ENCODE measurements around the gene RRP7A. TPM values are rescaled to one million over a fixed set of nuclear protein-coding genes. Genes with fewer than 3 reads are reported as not detected.
"Not testable (repeated sequence)": the region's sequence is repeated elsewhere in the genome, so short reads cannot be mapped to it uniquely, and the experiment has no call there.

The RRP7A gene
- total RNA-seq, 3 donors from 2014 or later, result 19.0 to 31.8 (median 25.6) TPM

DNA sequence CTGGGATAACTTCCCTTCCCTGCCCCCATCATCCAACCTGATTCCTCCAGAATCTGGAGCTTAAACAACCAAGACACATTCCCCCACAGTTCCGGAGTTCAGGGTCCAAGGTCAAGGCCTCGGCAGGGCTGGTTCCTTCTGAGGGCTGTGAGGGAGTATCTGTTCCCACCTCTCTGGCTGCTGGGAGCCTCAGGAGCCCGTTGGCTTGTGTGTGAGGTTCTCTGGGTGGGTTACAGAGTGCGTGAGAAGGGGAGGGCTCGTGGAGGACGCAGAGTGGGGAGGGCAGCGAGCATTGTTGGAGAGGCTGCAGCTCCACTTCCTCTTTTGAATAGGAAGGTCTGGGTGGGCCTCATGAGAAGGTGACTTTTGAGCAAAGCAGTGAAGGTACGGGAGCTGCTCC, 42.7 kb upstream of the RRP7A start:
- H3K27me3 ChIP-seq, result no peaks in the 10 kb centered on the region
- intact Hi-C loops (cut with DNase I; ENCODE audit: low total_unique reads), result loop anchor here (5.0 kb wide), 1 partner anchor 1370 kb away; no protein-coding TSS in a partner anchor
- H3K4me3 ChIP-seq, result no peak overlapping the region
- no peaks in the 10 kb centered on the region for H3K36me3 ChIP-seq
- H3K9me3 ChIP-seq, result no peaks in the 10 kb centered on the region
- TF ChIP-seq POLR2AphosphoS5 (IDR thresholded peaks at IDR 0.05) (no peak), POLR2A (IDR thresholded peaks at IDR 0.05) (no peak)
- TF ChIP-seq, protein P1, sequence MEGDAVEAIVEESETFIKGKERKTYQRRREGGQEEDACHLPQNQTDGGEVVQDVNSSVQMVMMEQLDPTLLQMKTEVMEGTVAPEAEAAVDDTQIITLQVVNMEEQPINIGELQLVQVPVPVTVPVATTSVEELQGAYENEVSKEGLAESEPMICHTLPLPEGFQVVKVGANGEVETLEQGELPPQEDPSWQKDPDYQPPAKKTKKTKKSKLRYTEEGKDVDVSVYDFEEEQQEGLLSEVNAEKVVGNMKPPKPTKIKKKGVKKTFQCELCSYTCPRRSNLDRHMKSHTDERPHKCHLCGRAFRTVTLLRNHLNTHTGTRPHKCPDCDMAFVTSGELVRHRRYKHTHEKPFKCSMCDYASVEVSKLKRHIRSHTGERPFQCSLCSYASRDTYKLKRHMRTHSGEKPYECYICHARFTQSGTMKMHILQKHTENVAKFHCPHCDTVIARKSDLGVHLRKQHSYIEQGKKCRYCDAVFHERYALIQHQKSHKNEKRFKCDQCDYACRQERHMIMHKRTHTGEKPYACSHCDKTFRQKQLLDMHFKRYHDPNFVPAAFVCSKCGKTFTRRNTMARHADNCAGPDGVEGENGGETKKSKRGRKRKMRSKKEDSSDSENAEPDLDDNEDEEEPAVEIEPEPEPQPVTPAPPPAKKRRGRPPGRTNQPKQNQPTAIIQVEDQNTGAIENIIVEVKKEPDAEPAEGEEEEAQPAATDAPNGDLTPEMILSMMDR (IDR thresholded peaks at IDR 0.05), result no peak
- no peaks in the 10 kb centered on the region for H3K4me1 ChIP-seq
- no peak for DNase-seq (ENCODE audit: low spot score in 2 of 2)
- no peak overlapping the region for H3K27ac ChIP-seq

GRCh38 chr22:42561856-42562255, 42.3 kb upstream of the RRP7A start:
- Histone ChIP-seq H3K36me3 (no peaks in the 10 kb centered on the region), H3K27ac (no peak overlapping the region), H3K27me3 (no peaks in the 10 kb centered on the region), H3K4me3 (no peak overlapping the region), H3K4me1 (no peaks in the 10 kb centered on the region), H3K9me3 (no peaks in the 10 kb centered on the region)
- DNase-seq (ENCODE audit: low spot score in 2 of 2), result no peak
- intact Hi-C loops (cut with DNase I; ENCODE audit: low total_unique reads), result loop anchor here (5.0 kb wide), 1 partner anchor 1370 kb away; no protein-coding TSS in a partner anchor
- TF ChIP-seq POLR2AphosphoS5 (IDR thresholded peaks at IDR 0.05) (no peak), POLR2A (IDR thresholded peaks at IDR 0.05) (no peak)

DNA sequence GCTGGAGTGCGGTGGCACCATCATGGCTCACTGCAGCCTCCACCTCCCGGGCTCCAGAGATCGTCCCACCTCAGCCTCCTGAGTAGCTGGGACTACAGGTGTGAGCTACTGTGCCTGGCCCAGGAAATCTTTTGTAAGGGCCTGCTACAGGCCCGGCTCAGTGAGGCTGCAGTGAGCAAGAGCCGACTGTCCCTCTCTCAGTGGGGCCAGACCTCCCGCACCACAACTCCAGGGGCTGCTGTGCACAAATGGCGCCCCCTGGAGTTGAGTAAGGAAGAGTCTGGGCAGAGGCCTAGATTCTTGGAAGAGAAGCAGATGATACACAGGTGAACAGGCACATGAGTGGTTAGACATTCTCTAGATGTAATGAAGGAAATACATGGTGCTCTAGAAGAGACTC, 41.2 kb upstream of the RRP7A start:
- TF ChIP-seq POLR2AphosphoS5 (IDR thresholded peaks at IDR 0.05) (no peak), POLR2A (IDR thresholded peaks at IDR 0.05) (no peak)
- TF ChIP-seq, protein P1 (IDR thresholded peaks at IDR 0.05), result peak in 1 of 3 donors; percentile 29
- intact Hi-C loops (cut with DNase I; ENCODE audit: low total_unique reads), result loop anchor here (5.0 kb wide), 1 partner anchor 1368 kb away; no protein-coding TSS in a partner anchor
- no peak for DNase-seq (ENCODE audit: low spot score in 2 of 2)
- H3K36me3 ChIP-seq, result no peaks in the 10 kb centered on the region
- no peaks in the 10 kb centered on the region for H3K9me3 ChIP-seq
- no peak overlapping the region for H3K4me3 ChIP-seq
- H3K27ac ChIP-seq, result no peak overlapping the region
- no peaks in the 10 kb centered on the region for H3K4me1 ChIP-seq
- no peaks in the 10 kb centered on the region for H3K27me3 ChIP-seq

DNA sequence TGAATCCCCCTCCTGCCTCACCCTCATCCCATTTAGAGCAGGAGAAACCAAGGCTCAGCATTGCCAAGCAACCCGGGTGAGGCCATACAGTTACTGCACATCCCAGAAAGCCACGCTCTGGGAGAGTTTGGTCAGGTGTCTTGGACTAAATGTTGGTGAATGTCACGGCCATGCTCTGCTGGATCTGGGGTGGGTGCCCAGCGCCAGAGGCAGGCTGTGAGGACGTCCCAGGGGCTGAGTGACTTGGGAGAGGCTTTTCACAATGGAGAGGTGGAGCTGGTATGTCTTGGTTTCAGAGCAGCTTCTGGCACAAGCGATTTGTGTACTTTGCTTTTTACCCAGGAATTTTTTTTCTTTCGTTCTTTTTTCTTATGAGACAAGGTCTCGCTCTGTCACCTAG, 40.8 kb upstream of the RRP7A start:
- Histone ChIP-seq H3K4me1 (no peaks in the 10 kb centered on the region), H3K27me3 (no peaks in the 10 kb centered on the region), H3K4me3 (no peak overlapping the region), H3K9me3 (no peaks in the 10 kb centered on the region), H3K27ac (no peak overlapping the region), H3K36me3 (no peaks in the 10 kb centered on the region)
- intact Hi-C loops (cut with DNase I; ENCODE audit: low total_unique reads), result loop anchor here (5.0 kb wide), 1 partner anchor 1368 kb away; no protein-coding TSS in a partner anchor
- no peak for TF ChIP-seq POLR2AphosphoS5 (IDR thresholded peaks at IDR 0.05)
- TF ChIP-seq, protein P1 (IDR thresholded peaks at IDR 0.05), result no peak
- no peak for TF ChIP-seq POLR2A (IDR thresholded peaks at IDR 0.05)
- DNase-seq (ENCODE audit: low spot score in 2 of 2), result no peak

- Histone ChIP-seq H3K9me3 (peaks cover 0 to 5% of the 10 kb centered on the region in 2 donors), H3K4me3 (peak within 1 kb of the TSS; percentile 41 to 84 (median 63)), H3K27me3 (no peaks in the 10 kb centered on the region), H3K27ac (peak within 1 kb of the TSS; percentile 67 to 71), H3K4me1 (no peaks in the 10 kb centered on the region), H3K36me3 (no peaks in the 10 kb centered on the region)
- TF ChIP-seq, protein P1 (IDR thresholded peaks at IDR 0.05), result no peak
- TF ChIP-seq POLR2AphosphoS5 (IDR thresholded peaks at IDR 0.05), result peak in 2 of 3 donors; percentile 10 to 69
- TF ChIP-seq POLR2A (IDR thresholded peaks at IDR 0.05), result peak; percentile 24
- intact Hi-C loops (cut with DNase I; ENCODE audit: low total_unique reads), result no loop called here
- peak; percentile 75 to 93 for DNase-seq (ENCODE audit: low spot score in 2 of 2)
Observed at GRCh38 chr22:42553475-42554361, 34.1 kb upstream of the RRP7A start, which contains the start of gene SERHL2. Gene SERHL2 (plus strand): TSS chr22:42553956. CDS start chr22:42554021, 65 bp downstream.

DNA sequence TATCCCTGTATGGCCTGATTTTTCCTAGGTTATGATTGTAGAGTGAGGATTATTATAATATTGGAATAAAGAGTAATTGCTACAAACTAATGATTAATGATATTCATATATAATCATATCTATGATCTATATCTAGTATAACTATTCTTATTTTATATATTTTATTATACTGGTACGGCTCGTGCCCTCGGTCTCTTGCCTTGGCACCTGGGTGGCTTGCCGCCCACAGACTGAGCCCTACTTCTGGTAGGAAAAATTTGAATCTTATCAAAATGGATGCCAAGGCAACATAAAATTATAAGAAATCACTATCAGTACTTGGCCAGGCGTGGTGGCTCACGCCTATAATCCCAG, 32.7 kb upstream of the RRP7A start:
- intact Hi-C loops (cut with DNase I; ENCODE audit: low total_unique reads); H3K4me3 ChIP-seq; H3K27ac ChIP-seq; H3K27me3 ChIP-seq; H3K4me1 ChIP-seq; H3K9me3 ChIP-seq; H3K36me3 ChIP-seq; DNase-seq (ENCODE audit: low spot score in 2 of 2): not testable (repeated sequence)

All from breast epithelium (tissue), 4 donors.